LNCAP (cell line): ENCODE measurements around the gene PTPRR.

Experiments
- CTCF ChIP-seq: fragments of 450-650 bp; IDR thresholded peaks from 2 replicates; pipeline ENCODE4 v1.5.1; 2017; ENCODE audit warnings: mild to moderate bottlenecking

Gene PTPRR

GRCh38 chr12:70839544-70839943 is 81.0 kb downstream of the PTPRR start:
- peak; percentile 32; the same call in 1 of the 2 replicates for TF ChIP-seq CTCF

GRCh38 chr12:70838127-70838526 is 82.4 kb downstream of the PTPRR start:
- TF ChIP-seq CTCF = no peak

- TF ChIP-seq CTCF = no peak
Observed at GRCh38 chr12:70837026-70837425, 83.5 kb downstream of the PTPRR start.

- TF ChIP-seq CTCF = no peak
Observed at GRCh38 chr12:70835948-70836347, 84.6 kb downstream of the PTPRR start.

- TF ChIP-seq CTCF = no peak
Observed at GRCh38 chr12:70831543-70831942, 89.0 kb downstream of the PTPRR start.

GRCh38 chr12:70830221-70831061 is 90.1 kb downstream of the PTPRR start:
- TF ChIP-seq CTCF = no peak

GRCh38 chr12:70829070-70829469 is 91.5 kb downstream of the PTPRR start:
- TF ChIP-seq CTCF = no peak

GRCh38 chr12:70828351-70828750 is 92.2 kb downstream of the PTPRR start:
- TF ChIP-seq CTCF = no peak
